Glomerular visceral epithelial cell (primary cell): ENCODE data around the gene TGFB1I1.

ENCODE experiments used
- DNase-seq: peaks from one replicate; pipeline ENCODE4 v3.0.0-alpha.2; 2016; ENCODE audit errors: extremely low spot score

Gene TGFB1I1

DNA sequence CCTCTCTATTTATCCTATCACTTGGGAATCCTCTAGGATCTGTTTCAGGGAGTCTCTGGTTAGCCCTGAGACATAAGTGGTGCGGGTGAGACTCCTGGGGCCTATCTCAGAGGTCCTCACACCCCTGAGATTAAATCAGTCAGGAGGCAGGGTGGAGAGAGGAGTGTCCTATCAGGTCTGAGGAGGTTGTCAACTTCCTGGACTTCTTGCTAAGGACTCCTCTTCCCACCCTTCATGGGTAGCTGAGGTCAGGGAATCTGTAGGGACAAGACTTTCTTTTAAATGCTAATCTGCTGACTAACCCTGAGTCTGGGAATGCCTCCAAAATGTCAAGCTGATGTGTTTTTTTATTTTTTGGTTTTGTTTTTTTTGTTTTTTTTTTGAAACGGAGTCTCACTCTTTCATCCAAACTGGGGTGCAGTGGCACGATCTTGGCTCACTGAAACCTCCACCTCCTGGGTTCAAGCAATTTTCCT lies 19.3 kb upstream of the TGFB1I1 start:
- DNase-seq: peak; percentile 74

GRCh38 chr16:31453255-31454204 lies 18.4 kb upstream of the TGFB1I1 start:
- no peak for DNase-seq

GRCh38 chr16:31455601-31456314 lies 16.2 kb upstream of the TGFB1I1 start:
- no peak for DNase-seq

GRCh38 chr16:31456988-31457360 lies 15.0 kb upstream of the TGFB1I1 start:
- no peak for DNase-seq

- peak; percentile 53 for DNase-seq
Measured at GRCh38 chr16:31458073-31458843, 13.7 kb upstream of the TGFB1I1 start.

DNA sequence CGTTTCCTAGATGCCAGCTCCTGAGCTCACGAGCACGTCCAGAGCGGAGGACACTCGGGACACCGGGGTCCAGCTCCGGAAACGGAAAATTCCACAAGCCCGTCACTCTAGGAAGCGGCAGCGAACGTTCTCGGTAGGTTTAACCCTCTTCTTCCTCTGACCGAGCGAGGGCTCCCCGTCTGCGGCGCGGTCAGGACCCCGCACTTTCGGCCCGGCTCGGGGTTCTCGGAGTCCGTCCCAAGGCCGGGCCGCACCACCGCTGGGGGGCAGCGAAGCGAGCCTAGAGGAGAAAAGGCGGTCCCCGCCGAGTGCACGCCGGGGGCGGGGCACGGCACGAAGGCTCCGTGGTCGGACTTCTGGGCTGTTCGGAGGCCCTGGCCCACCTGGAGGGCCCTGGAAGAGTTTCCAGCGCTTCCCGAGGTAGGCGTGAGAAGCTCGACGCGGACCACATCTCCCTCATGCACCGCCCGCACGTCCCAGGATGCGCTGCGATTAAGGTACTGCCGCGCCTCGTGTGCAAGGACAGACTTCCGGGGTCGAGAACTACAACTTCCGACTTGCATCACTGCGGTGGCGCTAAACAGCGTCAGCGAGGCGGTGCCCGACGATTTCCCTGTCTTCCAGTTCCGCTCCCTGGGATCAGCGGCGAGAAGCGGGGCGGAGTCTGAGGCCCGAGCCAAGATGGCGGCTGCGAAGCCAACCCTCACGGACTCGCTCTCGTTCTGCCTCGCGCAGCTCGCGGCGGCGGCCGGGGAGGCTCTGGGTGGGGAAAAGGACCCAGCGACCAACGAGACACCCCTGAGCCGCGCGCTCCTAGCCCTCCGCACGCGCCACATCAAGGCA lies 12.9 kb upstream of the TGFB1I1 start, which contains the start of gene ARMC5:
ARMC5 (plus strand) TSS at position 658 of the 843 bp plus-strand sequence; CDS start at position 682, 24 bp downstream.
- peak; percentile 97 for DNase-seq

- peak; percentile 99 for DNase-seq
Measured at GRCh38 chr16:31459687-31460581, 12.0 kb upstream of the TGFB1I1 start.

- DNase-seq: no peak
Measured at GRCh38 chr16:31460582-31461002, 11.4 kb upstream of the TGFB1I1 start.

- no peak for DNase-seq
Measured at GRCh38 chr16:31461201-31461920, 10.6 kb upstream of the TGFB1I1 start.

DNA sequence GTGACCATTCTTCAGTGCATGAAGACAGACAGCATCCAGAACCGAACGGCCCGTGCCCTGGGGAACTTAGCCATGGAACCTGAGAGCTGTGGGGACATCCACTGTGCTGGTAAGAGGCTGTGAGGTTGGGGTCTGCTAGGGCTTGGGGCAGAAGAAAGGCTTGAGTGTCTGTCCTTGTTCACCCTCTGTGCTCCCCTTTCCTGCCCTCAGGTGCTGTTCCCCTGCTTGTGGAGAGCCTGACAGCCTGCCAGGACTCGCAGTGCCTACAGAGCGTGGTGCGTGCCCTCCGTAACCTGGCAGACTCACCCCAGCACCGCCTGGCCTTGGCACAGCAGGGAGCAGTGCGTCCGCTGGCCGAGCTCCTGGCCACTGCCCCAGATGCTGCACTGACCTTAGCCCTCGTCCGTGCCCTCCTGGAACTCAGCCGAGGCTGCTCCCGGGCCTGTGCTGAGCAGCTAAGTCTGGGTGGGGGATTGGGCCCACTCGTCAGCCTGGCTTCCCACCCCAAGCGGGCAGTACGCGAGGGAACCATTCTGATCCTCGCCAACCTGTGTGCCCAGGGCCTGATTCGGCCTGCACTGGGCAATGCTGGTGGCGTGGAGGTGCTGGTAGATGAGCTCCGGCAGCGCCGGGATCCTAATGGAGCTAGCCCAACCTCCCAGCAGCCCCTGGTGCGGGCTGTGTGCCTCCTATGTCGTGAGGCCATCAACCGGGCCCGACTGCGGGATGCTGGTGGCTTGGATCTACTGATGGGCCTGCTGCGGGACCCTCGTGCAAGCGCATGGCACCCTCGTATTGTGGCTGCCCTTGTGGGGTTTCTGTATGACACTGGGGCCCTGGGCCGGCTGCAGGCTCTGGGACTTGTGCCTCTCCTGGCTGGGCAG lies 9.8 kb upstream of the TGFB1I1 start:
- no peak for DNase-seq

DNA sequence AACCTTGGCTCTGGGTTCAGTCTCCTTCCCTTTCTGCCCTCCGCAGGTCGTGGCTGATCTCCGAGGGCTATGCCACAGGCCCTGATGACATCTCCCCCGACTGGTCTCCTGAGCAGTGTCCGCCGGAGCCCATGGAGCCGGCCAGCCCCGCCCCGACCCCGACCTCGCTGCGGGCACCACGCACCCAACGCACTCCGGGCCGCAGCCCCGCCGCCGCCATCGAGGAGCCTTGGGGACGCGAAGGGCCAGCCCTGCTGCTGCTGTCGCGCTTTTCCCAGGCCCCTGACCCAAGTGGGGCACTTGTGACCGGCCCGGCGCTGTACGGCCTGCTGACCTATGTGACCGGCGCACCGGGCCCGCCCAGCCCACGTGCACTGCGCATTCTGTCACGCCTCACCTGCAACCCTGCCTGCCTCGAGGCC lies 7.6 kb upstream of the TGFB1I1 start:
- no peak for DNase-seq

DNA sequence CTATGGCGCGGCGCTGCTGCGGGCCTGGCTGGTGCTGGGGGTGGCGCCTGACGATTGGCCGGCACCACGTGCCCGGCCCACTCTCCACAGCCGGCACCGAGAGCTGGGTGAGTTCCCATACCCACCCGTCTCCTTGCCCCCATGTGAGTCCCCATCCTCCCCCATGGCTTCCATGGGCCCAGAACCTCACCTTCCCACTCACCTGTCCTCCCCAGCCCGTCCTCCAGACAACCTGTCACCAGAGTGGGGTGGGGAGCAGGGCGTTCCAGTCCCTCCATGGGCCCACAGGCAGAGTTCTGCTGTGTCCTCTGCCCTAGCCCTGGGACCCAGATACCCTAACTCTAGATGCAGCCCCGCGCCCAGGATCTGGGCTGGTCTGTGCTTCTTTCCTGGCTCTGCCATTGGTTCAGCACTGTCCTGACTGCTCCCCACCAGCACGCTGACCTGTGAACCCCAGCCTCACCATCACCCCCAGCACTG lies 7.1 kb upstream of the TGFB1I1 start:
- no peak for DNase-seq

- no peak for DNase-seq
Measured at GRCh38 chr16:31465788-31466370, 6.1 kb upstream of the TGFB1I1 start.

DNA sequence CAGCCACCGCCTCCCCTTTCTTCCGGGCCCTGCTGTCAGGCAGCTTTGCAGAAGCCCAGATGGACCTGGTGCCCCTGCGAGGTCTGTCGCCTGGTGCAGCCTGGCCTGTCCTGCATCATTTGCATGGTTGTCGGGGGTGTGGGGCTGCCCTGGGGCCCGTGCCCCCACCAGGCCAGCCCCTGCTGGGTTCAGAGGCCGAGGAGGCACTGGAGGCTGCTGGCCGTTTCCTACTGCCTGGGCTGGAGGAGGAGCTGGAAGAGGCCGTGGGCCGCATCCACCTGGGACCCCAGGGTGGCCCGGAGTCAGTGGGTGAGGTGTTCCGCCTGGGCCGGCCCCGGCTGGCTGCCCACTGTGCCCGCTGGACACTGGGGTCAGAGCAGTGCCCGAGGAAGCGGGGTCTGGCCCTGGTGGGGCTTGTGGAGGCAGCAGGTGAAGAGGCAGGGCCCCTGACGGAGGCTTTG lies 5.5 kb upstream of the TGFB1I1 start:
- no peak for DNase-seq

GRCh38 chr16:31467151-31467773 lies 4.7 kb upstream of the TGFB1I1 start:
- DNase-seq: no peak

DNA sequence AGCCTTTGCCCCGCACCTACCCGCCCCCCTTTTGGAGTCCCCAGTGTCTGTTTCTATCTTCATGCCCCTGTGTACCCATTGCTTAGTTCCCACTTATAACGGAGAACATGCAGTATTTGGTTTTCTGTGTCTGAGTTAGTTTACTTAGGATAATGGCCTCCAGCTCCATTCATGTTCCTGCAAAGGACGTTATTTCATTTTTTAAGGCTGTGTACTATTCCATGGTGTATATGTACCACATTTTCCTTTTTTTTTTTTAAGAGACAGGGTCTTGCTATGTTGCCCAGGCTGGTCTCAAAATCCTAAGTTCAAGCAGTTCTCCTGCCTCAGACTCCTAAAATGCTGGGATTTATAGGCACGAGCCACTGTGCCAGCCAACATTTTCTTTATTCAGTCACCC lies 4.1 kb upstream of the TGFB1I1 start:
- no peak for DNase-seq

DNA sequence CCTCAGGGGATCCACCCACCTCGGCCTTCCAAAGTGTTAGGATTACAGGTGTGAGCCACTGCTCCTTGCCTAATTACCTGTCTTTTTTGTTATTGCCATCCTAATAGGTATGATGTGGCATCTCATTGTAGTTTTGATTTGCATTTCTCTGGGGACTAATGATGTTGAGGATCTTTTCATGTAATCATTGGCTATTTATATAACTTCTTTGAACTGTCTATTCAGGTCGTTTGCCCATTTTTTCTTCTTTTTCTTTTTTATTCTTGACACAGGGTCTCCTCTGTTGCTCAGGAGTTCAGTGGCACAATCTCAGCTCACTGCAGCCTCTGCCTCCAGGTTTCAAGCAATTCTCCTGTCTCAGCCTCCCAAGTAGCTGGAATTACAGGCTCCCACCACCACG lies 1.3 kb upstream of the TGFB1I1 start:
- no peak for DNase-seq
